ENCODE measurements around the gene HSPBP1.

HSPBP1 gene

DNA sequence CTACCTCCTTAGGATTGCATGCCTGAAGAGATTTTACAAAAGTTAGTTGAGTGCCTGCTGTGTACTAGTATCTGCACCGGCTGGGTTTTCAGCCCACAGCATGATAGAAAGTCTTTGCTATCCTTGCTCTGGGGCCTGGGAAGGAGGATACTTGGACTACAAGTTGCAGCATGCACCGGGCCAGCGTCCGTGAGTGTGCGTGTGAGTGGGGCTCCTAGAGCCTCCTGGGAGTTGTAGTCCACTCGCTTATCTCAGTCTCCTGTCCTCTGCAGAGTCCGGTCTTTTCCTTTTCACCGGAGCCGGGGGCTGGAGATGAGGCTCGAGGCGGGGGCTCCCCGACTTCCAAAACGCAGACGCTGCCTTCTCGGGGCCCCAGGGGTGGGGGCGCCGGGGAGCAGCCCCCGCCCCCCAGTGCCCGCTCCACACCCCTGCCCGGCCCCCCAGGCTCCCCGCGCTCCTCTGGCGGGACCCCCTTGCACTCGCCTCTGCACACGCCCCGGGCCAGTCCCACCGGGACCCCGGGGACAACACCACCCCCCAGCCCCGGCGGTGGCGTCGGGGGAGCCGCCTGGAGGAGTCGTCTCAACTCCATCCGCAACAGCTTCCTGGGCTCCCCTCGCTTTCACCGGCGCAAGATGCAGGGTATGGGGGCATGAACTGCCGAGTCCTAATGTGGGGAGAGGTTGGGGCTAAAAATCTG, 24.5 kb upstream of the HSPBP1 start:
- no peak for DNase-seq

DNA sequence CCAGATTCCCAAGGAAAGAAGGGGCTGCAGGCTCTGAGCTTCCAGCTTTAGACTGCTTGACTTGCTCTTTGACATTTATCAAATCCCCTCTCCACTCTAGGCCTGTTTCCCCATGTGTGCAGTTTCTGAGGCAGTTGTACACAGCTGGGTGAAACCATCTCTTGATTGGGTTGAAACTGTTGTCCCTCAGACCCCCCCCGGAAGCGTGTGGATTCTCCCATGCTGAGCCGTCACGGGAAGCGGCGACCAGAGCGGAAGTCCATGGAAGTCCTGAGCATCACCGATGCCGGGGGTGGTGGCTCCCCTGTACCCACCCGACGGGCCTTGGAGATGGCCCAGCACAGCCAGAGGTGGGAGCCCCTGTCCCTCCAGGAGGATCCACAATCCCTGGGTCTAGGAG, 23.6 kb upstream of the HSPBP1 start:
- DNase-seq: no peak

DNA sequence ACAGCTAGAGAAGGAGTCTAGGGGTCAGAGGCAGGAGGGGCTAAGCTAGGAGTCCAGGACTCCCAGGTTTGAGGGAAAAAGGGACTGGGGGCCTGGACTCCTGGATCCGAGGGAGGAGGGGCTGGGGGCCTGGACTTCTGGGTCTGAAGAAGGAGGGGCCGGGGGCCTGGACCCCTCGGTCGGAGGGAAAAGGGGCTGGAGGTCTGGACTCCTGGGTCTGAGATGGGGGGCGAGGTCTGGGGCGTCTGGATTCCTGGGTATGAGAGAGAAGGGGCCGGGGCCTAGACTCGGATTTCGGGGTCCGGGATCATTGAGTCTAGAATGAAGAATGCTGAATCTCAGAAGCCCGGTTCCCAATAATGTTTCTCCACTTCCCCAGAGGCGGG, 22.4 kb upstream of the HSPBP1 start:
- DNase-seq: no peak

DNA sequence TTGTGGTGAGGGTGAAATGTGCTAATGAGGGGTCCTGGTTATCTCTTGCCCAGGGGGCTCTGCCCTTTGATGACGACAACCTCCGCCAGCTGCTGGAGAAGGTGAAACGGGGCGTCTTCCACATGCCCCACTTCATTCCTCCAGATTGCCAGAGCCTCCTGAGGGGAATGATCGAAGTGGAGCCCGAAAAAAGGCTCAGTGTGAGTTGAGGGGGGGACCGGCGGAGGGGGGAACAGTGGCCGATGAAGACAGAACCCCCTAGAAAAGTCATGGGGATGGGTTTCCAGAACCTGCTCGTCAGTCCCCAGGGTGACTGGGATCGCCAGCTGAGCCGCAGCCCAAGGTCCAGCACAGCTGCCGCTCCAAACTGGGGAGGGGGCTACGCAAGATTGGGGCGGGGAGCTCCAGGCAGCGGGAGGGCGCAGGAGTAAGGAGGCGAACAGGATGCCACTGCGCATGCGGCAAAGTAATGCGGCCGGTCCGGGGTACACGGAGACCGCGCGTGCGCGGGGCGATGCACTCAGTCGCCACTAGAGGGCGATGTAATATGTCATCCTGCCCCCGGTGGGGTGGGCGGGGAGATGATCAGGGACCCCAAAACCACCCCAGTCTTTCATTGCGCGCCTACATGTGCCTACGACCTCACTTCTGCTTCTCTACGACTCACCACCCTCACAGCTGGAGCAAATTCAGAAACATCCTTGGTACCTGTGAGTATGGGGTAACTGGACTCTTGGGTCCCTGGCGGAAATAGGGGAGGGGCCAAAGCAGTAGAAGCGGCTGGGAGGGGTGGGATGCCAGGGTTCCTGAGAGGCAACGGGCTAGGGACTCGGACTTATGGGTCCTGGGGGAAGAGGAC, 21.8 kb upstream of the HSPBP1 start:
- peak; percentile 24 for DNase-seq

DNA sequence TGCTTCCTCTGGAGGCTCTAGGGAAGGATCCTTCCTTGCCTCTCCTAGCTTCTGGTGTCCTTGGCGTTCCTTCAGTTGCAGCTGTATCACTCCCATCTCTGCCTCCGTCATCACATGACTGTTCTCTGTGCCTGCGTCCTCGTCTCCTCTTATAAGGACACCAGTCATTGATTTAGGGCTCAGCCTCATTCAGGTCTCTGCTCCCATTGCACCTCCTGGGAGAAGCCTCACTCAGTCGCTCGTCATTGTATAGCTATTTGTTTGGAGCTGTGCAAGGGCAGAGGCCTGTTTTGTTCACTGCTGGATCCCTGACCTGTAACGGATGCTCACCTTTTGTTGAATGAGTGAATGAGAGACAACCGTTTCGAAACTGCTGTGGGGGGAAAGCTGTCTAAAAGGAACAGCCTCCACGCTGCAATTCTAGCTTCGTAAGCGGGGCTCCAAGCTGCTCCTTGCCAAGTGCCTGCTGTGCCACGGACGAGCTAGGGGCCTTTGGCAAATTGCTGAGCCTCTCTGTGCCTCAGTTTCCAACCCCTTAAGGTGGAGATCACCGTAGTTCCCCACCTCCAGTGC, 21.1 kb upstream of the HSPBP1 start:
- no peak for DNase-seq

DNA sequence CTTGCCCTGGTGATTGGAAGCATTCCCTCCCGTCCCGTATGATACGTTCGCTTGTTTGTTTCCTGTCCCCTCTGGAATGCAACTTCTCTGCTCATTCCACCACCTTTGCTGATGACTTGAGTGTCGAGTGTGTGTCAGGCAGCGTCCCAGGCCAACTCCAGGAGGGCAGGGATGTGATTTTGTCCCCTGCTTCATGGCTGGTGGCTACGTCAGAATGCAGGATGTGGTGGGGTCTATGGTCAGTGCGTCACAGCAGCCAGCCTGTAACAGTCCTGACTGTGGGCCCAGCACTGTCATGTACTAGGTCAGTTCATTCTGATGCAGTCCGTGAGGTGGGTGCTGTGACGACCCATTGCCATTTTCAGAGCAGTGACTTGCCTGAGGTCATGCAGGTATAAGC, 20.1 kb upstream of the HSPBP1 start:
- DNase-seq: no peak

DNA sequence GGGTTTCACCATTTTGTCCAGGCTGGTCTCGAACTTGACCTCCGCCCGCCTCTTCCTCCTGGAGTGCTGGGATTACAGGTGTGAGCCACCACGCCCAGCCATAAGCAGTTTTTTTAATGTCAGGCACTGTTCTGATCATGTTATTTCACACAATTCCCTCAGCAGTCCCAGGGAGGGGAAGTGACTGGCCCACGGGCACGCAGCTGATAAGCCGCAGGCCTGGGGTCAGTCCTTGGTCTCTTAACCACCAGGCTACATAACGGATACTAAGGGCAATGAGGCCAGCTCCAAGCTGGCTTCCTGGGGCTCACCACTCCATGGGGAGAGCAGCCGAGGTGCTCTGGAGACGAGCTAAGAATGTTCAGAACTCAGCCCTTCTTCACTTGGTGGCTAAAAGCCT, 17.4 kb upstream of the HSPBP1 start:
- no peak for DNase-seq

DNA sequence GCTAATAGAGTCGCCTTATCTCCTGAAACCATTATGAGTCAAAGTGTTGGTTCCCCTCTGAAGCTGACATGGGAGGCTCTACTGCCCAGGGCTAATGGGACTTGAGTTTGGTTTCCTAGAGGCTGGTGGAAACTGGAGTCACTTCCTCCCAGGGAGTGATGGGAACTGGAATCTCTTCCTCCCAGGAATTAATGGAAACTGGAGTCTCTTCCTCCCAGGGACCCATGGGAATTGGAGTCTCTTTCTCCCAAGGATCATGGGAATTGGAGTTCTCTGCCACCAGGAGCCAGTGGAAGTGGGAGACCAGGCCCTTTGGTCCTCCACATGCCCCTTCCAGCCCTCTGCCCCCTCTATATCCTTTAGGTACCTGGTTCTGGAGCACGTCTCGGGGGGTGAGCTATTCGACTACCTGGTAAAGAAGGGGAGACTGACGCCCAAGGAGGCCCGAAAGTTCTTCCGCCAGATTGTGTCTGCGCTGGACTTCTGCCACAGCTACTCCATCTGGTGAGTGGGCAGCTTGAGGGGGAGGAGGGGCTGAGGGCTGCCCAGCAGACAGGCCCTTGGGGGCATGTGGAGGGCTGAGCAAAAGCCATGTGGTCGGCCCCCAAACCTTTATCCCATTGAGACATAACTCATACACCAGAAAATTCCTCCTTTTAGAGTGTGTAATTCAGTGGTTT, 9.3 kb upstream of the HSPBP1 start:
- DNase-seq: no peak

DNA sequence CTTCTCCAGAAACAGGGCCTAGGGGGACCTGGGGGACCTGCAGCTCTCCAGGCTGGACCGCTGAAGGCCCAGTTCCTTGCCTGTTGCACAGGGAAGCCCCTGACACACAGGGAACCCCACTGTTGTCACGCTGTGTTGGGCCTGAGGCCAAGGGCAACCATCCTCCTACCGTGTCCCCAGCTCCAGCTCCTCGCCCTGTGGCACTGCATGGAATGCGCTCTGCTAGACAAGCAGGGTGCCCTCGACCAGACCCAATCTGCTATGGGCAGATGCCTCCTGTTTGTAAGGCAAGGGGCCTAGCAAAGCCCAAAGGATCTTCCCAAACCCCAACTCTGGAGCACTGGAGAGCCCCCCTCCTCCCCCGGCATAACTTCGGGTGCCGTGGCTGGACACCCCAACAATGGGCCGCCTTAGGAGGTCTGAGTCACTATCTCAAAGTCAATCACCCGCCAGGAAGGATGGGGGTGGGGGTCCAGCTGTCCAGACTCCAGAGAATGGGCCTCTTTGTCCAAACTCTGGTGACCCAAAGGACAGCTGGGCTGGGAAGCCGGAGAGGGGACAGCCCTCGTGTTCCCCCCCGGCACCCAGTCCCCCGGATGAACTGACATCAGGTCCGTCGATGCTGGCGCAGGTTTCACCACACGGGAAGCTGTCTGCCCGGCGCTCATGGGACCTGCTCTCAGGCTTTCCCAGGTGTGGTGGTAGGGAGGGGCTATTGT, 7.6 kb upstream of the HSPBP1 start:
- no peak for DNase-seq

DNA sequence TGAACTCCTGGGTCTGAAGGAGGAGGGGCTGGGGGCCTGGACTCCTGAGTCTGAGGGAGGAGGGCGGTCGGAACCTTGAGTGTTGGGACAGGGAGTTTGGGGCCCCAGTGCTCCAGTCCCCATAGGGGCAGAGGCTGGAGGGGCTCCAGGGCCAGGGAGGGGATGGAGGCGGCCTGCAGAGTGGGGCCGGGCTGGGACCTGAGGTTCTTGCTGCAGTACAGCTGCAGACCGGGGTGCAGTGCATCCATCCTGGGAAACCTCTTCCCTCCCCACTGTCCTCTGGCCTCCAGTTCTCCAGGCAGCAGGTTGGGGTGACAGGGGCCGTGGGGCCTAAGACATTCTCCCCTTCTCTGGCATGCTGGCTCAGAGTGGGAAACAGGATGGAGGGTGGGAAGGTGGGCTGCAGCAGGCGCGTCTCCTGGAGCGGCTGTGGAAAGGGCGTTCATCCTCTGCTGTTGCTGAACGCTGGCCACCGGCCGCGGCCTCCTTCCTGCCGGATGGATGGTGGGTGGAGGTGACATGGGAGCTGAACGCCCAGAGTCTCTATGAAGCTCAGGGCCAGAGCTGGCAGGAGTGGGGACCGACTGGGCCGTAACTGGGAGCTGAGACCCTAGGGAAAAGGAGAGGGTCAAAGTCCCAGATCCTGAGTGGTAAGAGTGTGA, 5.5 kb upstream of the HSPBP1 start:
- no peak for DNase-seq

DNA sequence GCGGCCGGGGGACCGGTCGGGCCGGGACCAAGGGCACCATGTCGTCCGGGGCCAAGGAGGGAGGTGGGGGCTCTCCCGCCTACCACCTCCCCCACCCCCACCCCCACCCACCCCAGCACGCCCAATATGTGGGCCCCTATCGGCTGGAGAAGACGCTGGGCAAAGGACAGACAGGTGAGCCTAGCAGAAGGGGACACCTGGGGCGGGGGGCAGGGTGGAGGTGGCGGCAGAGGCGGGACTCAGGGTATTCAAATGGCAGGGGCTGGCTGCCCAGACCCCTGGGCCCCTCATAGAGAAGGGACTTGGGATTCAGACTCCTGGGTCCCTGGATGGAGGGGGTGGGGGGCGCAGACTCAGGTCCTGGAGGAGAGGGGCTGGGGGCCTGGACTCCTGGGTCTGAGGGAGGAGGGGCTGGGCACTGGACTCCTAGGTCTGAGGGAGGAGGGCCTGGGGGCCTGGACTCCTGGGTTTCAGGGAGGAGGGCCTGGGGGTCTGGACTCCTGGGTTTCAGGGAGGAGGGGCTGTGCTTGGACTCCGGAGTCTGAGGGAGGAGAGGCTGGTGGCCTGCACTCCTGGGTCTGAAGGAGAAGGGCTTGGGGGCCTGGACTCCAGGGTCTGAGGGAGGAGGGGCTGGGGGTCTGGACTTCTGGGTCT, 4.6 kb upstream of the HSPBP1 start:
- DNase-seq: no peak

DNA sequence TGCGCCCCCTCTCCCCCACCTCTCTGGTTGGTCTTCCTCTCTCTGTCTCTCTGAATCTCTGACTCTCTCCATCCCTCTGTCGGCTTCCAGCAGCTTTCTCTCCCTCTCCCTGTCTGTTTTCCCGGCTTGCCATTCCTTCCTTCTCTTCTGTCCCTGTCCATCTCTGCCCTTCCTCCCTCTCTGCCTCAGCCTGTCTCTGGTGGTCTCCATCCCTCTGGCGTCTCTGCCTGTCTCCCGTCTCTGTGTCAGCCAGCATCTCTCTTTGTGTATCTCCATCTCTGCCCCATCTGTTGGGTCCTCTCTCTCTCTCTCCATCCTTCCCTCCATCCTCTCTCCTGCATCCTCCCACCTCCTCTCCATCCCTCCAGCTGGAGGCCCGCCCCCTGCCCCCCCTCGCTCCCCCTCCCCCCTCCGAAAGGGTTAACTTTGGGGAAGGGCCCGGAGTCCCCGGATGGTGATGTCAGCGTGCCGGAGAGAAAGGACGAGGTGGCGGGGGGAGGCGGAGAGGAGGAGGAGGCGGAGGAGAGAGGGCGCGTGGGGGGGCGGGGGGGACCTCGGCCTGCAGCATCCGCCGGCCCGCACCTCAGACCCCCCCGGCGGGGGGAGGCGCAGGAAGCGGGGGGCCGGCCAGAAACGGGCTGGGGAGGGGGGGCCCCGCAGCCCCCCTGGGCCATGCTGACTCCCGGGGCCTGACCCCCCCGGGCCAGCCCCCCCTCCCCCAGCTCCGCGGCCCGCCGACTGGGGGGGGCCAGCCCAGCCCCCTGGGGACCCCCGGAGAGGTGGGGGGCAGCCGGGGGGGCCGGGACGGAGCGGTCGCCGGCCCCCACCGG, 3.9 kb upstream of the HSPBP1 start, which contains the start of gene BRSK1:
Gene BRSK1 (plus strand): TSS at position 450 of the 830 bp plus-strand sequence. CDS start 446 bp downstream, outside the sequence.
- peak; percentile 65 for DNase-seq

DNA sequence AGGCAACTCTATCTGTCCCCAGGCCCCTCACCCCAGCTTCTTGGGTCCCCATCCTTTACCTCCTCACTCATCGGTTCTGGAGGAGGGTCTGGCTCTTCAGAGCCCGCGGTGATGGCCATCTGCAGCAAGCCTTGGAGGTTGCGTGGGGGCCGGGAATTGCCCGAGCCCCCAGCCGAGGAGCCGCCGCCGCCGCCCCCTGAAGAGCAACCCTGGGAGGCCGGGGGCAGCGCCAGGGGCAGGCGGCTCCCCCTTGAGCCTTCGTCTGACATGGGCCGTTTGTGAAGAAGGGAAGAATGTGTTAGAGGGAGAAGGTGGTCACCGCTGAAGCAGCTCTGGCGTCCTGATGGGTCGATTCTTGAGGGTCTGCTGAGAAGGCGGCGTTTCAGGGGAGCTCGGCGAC, 570 bp downstream of the HSPBP1 start:
- no peak for DNase-seq

DNA sequence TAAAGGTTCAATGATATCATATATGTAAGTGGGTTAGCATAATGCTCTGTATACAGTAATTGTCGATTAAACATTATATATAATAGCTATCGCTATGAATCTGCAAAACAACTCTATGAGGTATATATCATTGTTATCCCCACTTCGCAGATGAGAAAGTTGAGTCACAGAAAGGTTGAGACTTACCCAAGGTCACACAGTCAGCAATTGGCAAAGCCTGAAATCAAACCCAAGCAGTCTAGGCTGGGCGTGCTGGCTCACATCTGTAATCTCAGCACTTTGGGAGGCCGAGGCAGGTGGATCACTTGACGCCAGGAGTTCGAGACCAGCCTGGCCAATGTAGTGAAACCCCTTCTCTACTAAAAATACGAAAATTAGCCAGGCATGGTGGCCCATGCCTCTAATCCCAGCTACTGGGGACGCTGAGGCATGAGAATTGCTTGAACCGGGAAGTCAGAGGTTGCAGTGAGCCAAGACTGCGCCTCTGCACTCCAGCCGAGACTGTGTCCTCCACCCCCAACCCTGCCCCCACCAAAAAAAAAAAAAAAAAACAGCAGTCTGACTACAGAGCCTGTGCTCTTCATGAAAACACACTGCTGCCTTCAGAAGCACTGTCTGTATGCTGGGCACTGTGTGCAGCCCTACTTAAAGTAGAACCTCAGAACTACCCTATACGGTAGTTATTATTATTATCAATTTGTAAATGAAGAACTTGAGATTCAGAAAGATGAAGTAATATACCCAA, 1.3 kb downstream of the HSPBP1 start:
- no peak for DNase-seq

DNA sequence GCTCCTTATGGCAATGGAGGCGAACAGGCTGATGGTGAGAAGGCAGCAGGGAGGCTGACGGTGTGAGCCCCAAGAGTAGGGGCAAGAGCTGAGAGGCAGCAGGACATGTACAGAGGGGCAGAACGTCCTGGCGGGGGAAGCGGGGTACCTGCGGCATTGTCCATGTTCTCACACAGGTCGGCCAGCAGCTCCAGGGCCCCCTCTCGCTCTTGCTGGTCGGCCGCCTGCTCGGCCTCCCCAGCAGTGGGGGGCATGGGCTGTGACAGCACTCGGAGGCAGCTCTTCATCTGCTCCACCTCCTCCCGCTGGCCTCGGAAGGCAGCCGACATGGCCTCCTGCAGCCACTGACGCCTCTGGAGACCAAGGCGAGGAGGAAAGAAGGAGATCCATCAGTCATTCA, 2.4 kb downstream of the HSPBP1 start:
- DNase-seq: no peak

DNA sequence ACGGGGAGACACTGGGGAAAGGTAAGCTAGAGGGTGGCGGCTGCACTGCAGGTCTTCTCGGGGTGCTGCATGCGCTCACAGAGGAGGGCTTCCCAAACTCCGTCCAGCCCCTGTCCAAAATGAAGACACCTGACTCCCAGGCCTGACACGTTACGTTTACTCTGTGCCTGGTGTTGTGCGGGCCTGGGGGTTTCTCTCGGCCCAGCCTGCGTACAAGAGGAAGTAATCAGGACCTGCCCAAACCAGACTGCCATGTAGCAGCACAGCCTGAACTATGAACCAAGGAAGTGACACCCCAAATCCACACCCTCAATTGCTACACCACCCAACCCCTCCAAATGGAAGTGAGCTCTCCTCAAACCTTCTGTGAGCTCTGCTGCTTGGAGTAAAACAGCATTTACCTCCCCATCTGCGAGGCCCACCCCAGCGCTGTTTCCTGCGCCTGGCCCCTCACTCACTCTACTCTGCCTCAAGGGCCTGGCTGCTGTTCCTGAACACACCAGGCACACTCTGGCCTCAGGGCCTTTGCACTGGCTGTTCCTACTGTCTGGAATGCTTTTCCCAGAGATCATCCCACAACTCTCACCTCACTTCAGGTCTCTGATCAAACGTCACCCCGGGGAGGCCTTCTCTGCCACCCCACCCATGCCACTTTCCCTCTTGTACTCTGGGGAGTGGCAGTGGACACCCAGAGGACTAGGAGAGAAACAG, 3.0 kb downstream of the HSPBP1 start:
- no peak for DNase-seq

DNA sequence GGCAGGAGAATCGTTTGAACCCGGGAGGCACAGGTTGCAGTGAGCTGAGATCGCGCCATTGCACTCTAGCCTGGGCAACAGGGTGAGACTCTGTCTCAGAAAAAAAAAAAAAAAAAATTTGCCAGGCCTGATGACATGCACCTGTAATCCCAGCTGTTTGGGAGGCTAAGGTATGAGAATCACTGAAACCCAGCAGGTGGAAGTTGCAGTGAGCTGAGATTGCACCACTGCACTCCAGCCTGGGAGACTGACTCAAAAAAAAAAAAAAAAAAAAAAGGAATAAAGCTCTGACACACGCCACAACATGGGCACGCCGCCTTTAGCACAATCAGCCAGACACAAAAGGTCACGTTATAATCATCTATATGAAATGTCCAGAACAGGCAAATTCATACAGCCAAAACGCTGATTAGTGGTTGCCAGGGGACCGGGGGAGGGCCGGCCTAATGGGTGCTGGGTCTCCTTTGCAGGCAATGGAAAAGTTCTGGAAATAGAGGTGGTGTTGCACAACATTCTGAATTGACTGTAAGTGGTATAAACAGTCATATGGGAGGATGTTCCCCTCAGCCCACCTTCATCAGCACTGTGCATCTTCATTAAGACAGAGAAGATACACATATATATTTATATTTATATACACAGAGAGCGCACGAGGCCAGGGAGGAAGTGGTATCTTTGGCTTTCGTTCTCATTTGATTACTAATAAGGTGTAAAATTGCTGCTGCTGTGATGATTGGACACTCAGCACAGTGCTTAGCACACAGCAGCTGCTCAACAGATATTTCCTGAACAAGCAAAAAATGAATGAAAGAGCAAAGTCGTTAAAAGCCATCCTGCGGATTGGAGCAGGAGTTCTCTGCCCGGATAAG, 3.8 kb downstream of the HSPBP1 start:
- DNase-seq: no peak

Data from amniotic stem cell (primary cell).